ENCODE measurements around the gene FHIT. TPM values are rescaled to one million over a fixed set of nuclear protein-coding genes. Genes with fewer than 3 reads are reported as not detected.

The FHIT gene
- total and polyA plus RNA-seq, 2 experiments from 2014 or later = 9.7 to 16.2 TPM

- Histone ChIP-seq H3K36me3 (replicated peaks; ENCODE audit: insufficient read depth, low read depth) (no peaks in the 10 kb centered on the region), H4K20me1 (ENCODE audit: insufficient read depth, poor library complexity, severe bottlenecking) (no peaks in the 10 kb centered on the region), H3K9me3 (ENCODE audit: low read depth) (no peaks in the 10 kb centered on the region), H3K4me3 (no peak overlapping the region), H3K27me3 (no peaks in the 10 kb centered on the region), H2AFZ (no peak overlapping the region), H3K27ac (no peak overlapping the region), H3K4me2 (no peak overlapping the region), H3K9me2 (replicated peaks; ENCODE audit: insufficient read depth) (no peaks in the 10 kb centered on the region), H3K4me1 (ENCODE audit: insufficient read depth) (peaks cover 2% of the 10 kb centered on the region), H3K79me2 (no peaks in the 10 kb centered on the region)
- TF ChIP-seq CTCF (IDR thresholded peaks at IDR 0.05; ENCODE audit: poor library complexity) = no peak
- TF ChIP-seq EZH2phosphoT487 (IDR thresholded peaks at IDR 0.05; ENCODE audit: low read depth, severe bottlenecking, unreplicated experiment) = no peak
- TF ChIP-seq EZH2 (IDR thresholded peaks at IDR 0.05; ENCODE audit: borderline replicate concordance) = no peak
- WGBS (ENCODE audit: low lambda C conversion rate, missing lambda C conversion rate) = 60% methylated on average over 3 of the region's 3 CpGs
- no peak for DNase-seq (ENCODE audit: low spot score)
These were observed 48.2 kb upstream of the FHIT start for GRCh38 chr3:61299343-61300005.

GRCh38 chr3:61297821-61298220 lies 46.6 kb upstream of the FHIT start:
- Histone ChIP-seq H3K27ac (no peak overlapping the region), H3K27me3 (no peaks in the 10 kb centered on the region), H3K4me3 (no peak overlapping the region), H3K4me2 (no peak overlapping the region), H3K79me2 (no peaks in the 10 kb centered on the region), H3K9me2 (replicated peaks; ENCODE audit: insufficient read depth) (no peaks in the 10 kb centered on the region), H4K20me1 (ENCODE audit: insufficient read depth, poor library complexity, severe bottlenecking) (no peaks in the 10 kb centered on the region), H2AFZ (no peak overlapping the region), H3K36me3 (replicated peaks; ENCODE audit: insufficient read depth, low read depth) (no peaks in the 10 kb centered on the region), H3K4me1 (ENCODE audit: insufficient read depth) (peaks cover 2% of the 10 kb centered on the region), H3K9me3 (ENCODE audit: low read depth) (no peaks in the 10 kb centered on the region)
- no peak for DNase-seq (ENCODE audit: low spot score)
- 77% methylated on average over 1 of the region's 1 CpG for WGBS (ENCODE audit: low lambda C conversion rate, missing lambda C conversion rate)
- no peak for TF ChIP-seq CTCF (IDR thresholded peaks at IDR 0.05; ENCODE audit: poor library complexity)
- TF ChIP-seq EZH2 (IDR thresholded peaks at IDR 0.05; ENCODE audit: borderline replicate concordance) = no peak
- no peak for TF ChIP-seq EZH2phosphoT487 (IDR thresholded peaks at IDR 0.05; ENCODE audit: low read depth, severe bottlenecking, unreplicated experiment)

GRCh38 chr3:61288446-61288845 lies 37.2 kb upstream of the FHIT start:
- Histone ChIP-seq H3K9me2 (replicated peaks; ENCODE audit: insufficient read depth) (no peaks in the 10 kb centered on the region), H3K79me2 (no peaks in the 10 kb centered on the region), H3K27ac (no peak overlapping the region), H3K27me3 (no peaks in the 10 kb centered on the region), H3K4me3 (no peak overlapping the region), H2AFZ (no peak overlapping the region), H3K4me2 (no peak overlapping the region), H3K4me1 (ENCODE audit: insufficient read depth) (no peaks in the 10 kb centered on the region), H3K36me3 (replicated peaks; ENCODE audit: insufficient read depth, low read depth) (no peaks in the 10 kb centered on the region), H3K9me3 (ENCODE audit: low read depth) (no peaks in the 10 kb centered on the region), H4K20me1 (ENCODE audit: insufficient read depth, poor library complexity, severe bottlenecking) (no peaks in the 10 kb centered on the region)
- TF ChIP-seq EZH2phosphoT487 (IDR thresholded peaks at IDR 0.05; ENCODE audit: low read depth, severe bottlenecking, unreplicated experiment) (no peak), EZH2 (IDR thresholded peaks at IDR 0.05; ENCODE audit: borderline replicate concordance) (no peak), CTCF (IDR thresholded peaks at IDR 0.05; ENCODE audit: poor library complexity) (no peak)
- 92% methylated on average over 5 of the region's 5 CpGs for WGBS (ENCODE audit: low lambda C conversion rate, missing lambda C conversion rate)
- no peak for DNase-seq (ENCODE audit: low spot score)

All from hepatocyte (in vitro differentiated cells).